ENCODE data around the gene ZNF107. TPM values are rescaled to one million over a fixed set of nuclear protein-coding genes. Genes with fewer than 3 reads are reported as not detected.

Gene ZNF107
- total and polyA plus RNA-seq, 2 of the 13 experiments (the other 11 are each of a cell fraction or from before 2014, with no cell fraction given), result 2.5 to 5.4 TPM

DNA sequence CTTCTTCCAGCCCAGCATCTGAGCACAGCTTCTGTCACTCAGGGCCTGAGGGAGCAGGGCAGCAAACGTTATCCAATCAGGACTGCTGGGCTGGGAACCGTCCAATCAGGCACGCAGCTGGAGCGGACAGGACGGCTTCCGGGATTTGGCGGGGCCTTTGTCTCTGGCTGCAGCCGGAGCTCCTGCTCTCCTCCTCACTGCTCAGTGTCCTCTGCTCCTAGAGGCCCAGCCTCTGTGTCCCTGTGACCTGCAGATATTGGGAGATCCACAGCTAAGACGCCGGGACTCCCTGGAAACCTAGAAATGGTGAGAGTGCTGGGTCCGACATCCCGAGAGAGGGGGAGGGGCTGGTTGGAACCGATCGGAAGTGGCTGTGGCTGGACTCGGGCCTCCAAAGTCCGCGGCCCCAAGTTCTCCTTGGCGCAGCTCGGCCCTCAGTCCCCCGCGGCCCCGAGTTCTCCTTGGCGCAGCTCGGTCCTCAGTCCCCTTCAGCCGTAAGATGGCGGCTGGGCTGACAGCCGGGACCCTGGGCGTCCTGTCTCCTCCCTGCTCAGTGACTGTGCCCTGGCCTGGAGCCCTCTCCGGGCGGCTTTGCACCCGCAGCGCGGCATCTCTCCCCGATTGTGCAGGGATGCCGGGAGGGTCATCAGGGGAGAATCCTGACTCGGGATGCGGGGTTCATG is at the start of gene ZNF107 (continued):
- TF ChIP-seq, protein P1, sequence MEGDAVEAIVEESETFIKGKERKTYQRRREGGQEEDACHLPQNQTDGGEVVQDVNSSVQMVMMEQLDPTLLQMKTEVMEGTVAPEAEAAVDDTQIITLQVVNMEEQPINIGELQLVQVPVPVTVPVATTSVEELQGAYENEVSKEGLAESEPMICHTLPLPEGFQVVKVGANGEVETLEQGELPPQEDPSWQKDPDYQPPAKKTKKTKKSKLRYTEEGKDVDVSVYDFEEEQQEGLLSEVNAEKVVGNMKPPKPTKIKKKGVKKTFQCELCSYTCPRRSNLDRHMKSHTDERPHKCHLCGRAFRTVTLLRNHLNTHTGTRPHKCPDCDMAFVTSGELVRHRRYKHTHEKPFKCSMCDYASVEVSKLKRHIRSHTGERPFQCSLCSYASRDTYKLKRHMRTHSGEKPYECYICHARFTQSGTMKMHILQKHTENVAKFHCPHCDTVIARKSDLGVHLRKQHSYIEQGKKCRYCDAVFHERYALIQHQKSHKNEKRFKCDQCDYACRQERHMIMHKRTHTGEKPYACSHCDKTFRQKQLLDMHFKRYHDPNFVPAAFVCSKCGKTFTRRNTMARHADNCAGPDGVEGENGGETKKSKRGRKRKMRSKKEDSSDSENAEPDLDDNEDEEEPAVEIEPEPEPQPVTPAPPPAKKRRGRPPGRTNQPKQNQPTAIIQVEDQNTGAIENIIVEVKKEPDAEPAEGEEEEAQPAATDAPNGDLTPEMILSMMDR (CRISPR knock-in tag; IDR thresholded peaks at IDR 0.05), result no peak
- TF ChIP-seq FOXJ3 (CRISPR knock-in tag; IDR thresholded peaks at IDR 0.05; ENCODE audit: borderline replicate concordance) (no peak), SOX5 (CRISPR knock-in tag; IDR thresholded peaks at IDR 0.05; ENCODE audit: borderline replicate concordance) (no peak), FOXA1 (IDR thresholded peaks at IDR 0.05) (no peak), FOXA1 (CRISPR knock-in tag; IDR thresholded peaks at IDR 0.05) (no peak), FIP1L1 (IDR thresholded peaks at IDR 0.05; ENCODE audit: borderline replicate concordance, insufficient read depth, low read depth, low read length) (no peak), HNRNPLL (IDR thresholded peaks at IDR 0.05; ENCODE audit: low read depth, low read length, poor library complexity, severe bottlenecking) (peak; percentile 49), MEIS2 (CRISPR knock-in tag; IDR thresholded peaks at IDR 0.05) (no peak), JUND (CRISPR knock-in tag; IDR thresholded peaks at IDR 0.05) (no peak), ESRRA (CRISPR knock-in tag; IDR thresholded peaks at IDR 0.05; ENCODE audit: low read depth) (peak; percentile 47; the same call in 1 of the 2 replicates), MYC (CRISPR knock-in tag; IDR thresholded peaks at IDR 0.05; ENCODE audit: borderline replicate concordance) (no peak), ZNF567 (CRISPR knock-in tag; IDR thresholded peaks at IDR 0.05; ENCODE audit: borderline replicate concordance) (no peak), TMF1 (CRISPR knock-in tag; IDR thresholded peaks at IDR 0.05; ENCODE audit: low read depth) (0 out of 2 replicates have a peak, but pooled peaks have one; percentile 32), RBM39 (IDR thresholded peaks at IDR 0.05; ENCODE audit: low read depth, low read length, poor library complexity, severe bottlenecking) (no peak), ZNF205 (CRISPR knock-in tag; IDR thresholded peaks at IDR 0.05) (0 out of 2 replicates have a peak, but pooled peaks have one; percentile 26), TSC22D2 (CRISPR knock-in tag; IDR thresholded peaks at IDR 0.05; ENCODE audit: borderline replicate concordance) (no peak), DNMT1 (CRISPR knock-in tag; IDR thresholded peaks at IDR 0.05) (0 out of 2 replicates have a peak, but pooled peaks have one; percentile 46), ASH2L (IDR thresholded peaks at IDR 0.05; ENCODE audit: insufficient read length, low read depth, low read length) (peak; percentile 89), ZNF460 (CRISPR knock-in tag; IDR thresholded peaks at IDR 0.05; ENCODE audit: borderline replicate concordance) (no peak), ZNF629 (CRISPR knock-in tag; conservative IDR thresholded peaks at IDR 0.05) (0 out of 2 replicates have a peak, but pooled peaks have one; percentile 8), ZSCAN22 (CRISPR knock-in tag; IDR thresholded peaks at IDR 0.05) (no peak)
- TF ChIP-seq, protein P2, sequence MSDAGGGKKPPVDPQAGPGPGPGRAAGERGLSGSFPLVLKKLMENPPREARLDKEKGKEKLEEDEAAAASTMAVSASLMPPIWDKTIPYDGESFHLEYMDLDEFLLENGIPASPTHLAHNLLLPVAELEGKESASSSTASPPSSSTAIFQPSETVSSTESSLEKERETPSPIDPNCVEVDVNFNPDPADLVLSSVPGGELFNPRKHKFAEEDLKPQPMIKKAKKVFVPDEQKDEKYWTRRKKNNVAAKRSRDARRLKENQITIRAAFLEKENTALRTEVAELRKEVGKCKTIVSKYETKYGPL (CRISPR knock-in tag; IDR thresholded peaks at IDR 0.05), result no peak
- TF ChIP-seq, protein P3, sequence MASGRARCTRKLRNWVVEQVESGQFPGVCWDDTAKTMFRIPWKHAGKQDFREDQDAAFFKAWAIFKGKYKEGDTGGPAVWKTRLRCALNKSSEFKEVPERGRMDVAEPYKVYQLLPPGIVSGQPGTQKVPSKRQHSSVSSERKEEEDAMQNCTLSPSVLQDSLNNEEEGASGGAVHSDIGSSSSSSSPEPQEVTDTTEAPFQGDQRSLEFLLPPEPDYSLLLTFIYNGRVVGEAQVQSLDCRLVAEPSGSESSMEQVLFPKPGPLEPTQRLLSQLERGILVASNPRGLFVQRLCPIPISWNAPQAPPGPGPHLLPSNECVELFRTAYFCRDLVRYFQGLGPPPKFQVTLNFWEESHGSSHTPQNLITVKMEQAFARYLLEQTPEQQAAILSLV (CRISPR knock-in tag; IDR thresholded peaks at IDR 0.05; ENCODE audit: borderline replicate concordance), result peak; percentile 63; the same call in 1 of the 2 replicates
- TF ChIP-seq, protein P4, sequence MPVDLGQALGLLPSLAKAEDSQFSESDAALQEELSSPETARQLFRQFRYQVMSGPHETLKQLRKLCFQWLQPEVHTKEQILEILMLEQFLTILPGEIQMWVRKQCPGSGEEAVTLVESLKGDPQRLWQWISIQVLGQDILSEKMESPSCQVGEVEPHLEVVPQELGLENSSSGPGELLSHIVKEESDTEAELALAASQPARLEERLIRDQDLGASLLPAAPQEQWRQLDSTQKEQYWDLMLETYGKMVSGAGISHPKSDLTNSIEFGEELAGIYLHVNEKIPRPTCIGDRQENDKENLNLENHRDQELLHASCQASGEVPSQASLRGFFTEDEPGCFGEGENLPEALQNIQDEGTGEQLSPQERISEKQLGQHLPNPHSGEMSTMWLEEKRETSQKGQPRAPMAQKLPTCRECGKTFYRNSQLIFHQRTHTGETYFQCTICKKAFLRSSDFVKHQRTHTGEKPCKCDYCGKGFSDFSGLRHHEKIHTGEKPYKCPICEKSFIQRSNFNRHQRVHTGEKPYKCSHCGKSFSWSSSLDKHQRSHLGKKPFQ (CRISPR knock-in tag; IDR thresholded peaks at IDR 0.05; ENCODE audit: insufficient replicate concordance), result no peak
- TF ChIP-seq, protein P5, sequence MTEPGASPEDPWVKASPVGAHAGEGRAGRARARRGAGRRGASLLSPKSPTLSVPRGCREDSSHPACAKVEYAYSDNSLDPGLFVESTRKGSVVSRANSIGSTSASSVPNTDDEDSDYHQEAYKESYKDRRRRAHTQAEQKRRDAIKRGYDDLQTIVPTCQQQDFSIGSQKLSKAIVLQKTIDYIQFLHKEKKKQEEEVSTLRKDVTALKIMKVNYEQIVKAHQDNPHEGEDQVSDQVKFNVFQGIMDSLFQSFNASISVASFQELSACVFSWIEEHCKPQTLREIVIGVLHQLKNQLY (CRISPR knock-in tag; IDR thresholded peaks at IDR 0.05), result no peak
